ENCODE measurements around the gene PYY. TPM values are rescaled to one million over a fixed set of nuclear protein-coding genes. Genes with fewer than 3 reads are reported as not detected.
"Not testable (repeated sequence)": the region's sequence is repeated elsewhere in the genome, so short reads cannot be mapped to it uniquely, and the experiment has no call there.

The PYY gene
- total and polyA plus RNA-seq, 5 donors = not detected

DNA sequence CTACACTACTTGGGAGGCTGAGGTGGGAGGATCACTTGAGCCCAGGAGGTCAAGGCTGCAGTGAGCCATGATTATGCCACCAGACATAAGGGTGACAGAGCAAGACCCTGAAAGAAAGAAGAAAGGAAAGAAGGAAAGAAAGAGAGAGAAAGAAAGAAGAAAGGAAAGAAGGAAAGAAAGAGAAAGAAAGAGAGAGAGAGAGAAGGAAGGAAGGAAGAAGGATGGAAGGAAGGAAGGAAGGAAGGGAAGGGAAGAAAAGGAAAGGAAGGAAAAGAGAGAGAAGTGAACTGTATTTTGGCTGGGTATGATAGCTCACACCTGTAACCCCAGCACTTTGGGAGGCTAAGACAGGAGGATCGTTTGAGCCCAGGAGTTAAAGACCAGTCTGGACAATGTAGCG, 24.3 kb upstream of the PYY start:
- Histone ChIP-seq H3K27me3 (ENCODE audit: control insufficient read depth, insufficient read depth) (no peaks in the 10 kb centered on the region), H3K4me1 (ENCODE audit: control insufficient read depth, insufficient read depth, low read length) (no peaks in the 10 kb centered on the region), H3K9me3 (ENCODE audit: control insufficient read depth, low read length) (no peaks in the 10 kb centered on the region), H3K27ac (ENCODE audit: low read length) (no peak overlapping the region), H3K4me3 (ENCODE audit: low read length) (no peak overlapping the region)
- DNase-seq (no peak), ATAC-seq (no peak)
- intact Hi-C loops (cut with DNase I) = no loop called here
- 81% methylated on average over 2 of the region's 2 CpGs for WGBS

GRCh38 chr17:43976963-43977837, 23.5 kb upstream of the PYY start:
- H3K27ac ChIP-seq (ENCODE audit: low read length) = no peak overlapping the region
- no peaks in the 10 kb centered on the region for H3K4me1 ChIP-seq (ENCODE audit: control insufficient read depth, insufficient read depth, low read length)
- intact Hi-C loops (cut with DNase I) = no loop called here
- H3K4me3 ChIP-seq (ENCODE audit: low read length) = no peak overlapping the region
- 72% methylated on average over 9 of the region's 9 CpGs for WGBS
- no peak for ATAC-seq
- no peaks in the 10 kb centered on the region for H3K27me3 ChIP-seq (ENCODE audit: control insufficient read depth, insufficient read depth)
- DNase-seq = no peak
- no peaks in the 10 kb centered on the region for H3K9me3 ChIP-seq (ENCODE audit: control insufficient read depth, low read length)

GRCh38 chr17:43975898-43976297, 22.2 kb upstream of the PYY start:
- Histone ChIP-seq H3K27ac (ENCODE audit: low read length) (no peak overlapping the region), H3K27me3 (ENCODE audit: control insufficient read depth, insufficient read depth) (no peaks in the 10 kb centered on the region), H3K4me3 (ENCODE audit: low read length) (no peak overlapping the region), H3K9me3 (ENCODE audit: control insufficient read depth, low read length) (no peaks in the 10 kb centered on the region), H3K4me1 (ENCODE audit: control insufficient read depth, insufficient read depth, low read length) (no peaks in the 10 kb centered on the region)
- 89% methylated on average over 22 of the region's 27 CpGs for WGBS
- intact Hi-C loops (cut with DNase I) = no loop called here
- DNase-seq = no peak
- no peak for ATAC-seq

- Histone ChIP-seq H3K4me3 (ENCODE audit: low read length) (no peak overlapping the region), H3K9me3 (ENCODE audit: control insufficient read depth, low read length) (no peaks in the 10 kb centered on the region), H3K4me1 (ENCODE audit: control insufficient read depth, insufficient read depth, low read length) (no peaks in the 10 kb centered on the region), H3K27ac (ENCODE audit: low read length) (no peak overlapping the region), H3K27me3 (ENCODE audit: control insufficient read depth, insufficient read depth) (no peaks in the 10 kb centered on the region)
- intact Hi-C loops (cut with DNase I) = no loop called here
- 56% methylated on average over 14 of the region's 14 CpGs for WGBS
- DNase-seq (no peak), ATAC-seq (no peak)
Observed at GRCh38 chr17:43974382-43975266, 20.9 kb upstream of the PYY start.

- ATAC-seq; H3K4me3 ChIP-seq (ENCODE audit: low read length); H3K9me3 ChIP-seq (ENCODE audit: control insufficient read depth, low read length); H3K27me3 ChIP-seq (ENCODE audit: control insufficient read depth, insufficient read depth); H3K4me1 ChIP-seq (ENCODE audit: control insufficient read depth, insufficient read depth, low read length); H3K27ac ChIP-seq (ENCODE audit: low read length); intact Hi-C loops (cut with DNase I); DNase-seq: not testable (repeated sequence)
- WGBS = 90% methylated on average over 22 of the region's 22 CpGs
Observed at GRCh38 chr17:43972444-43973212, 18.9 kb upstream of the PYY start.

- H3K27ac ChIP-seq (ENCODE audit: low read length); DNase-seq; intact Hi-C loops (cut with DNase I); ATAC-seq; H3K4me1 ChIP-seq (ENCODE audit: control insufficient read depth, insufficient read depth, low read length); H3K9me3 ChIP-seq (ENCODE audit: control insufficient read depth, low read length); H3K27me3 ChIP-seq (ENCODE audit: control insufficient read depth, insufficient read depth); H3K4me3 ChIP-seq (ENCODE audit: low read length): not testable (repeated sequence)
- 49% methylated on average over 2 of the region's 2 CpGs for WGBS
Observed at GRCh38 chr17:43971436-43971835, 17.7 kb upstream of the PYY start.

GRCh38 chr17:43970366-43970765, 16.6 kb upstream of the PYY start:
- Histone ChIP-seq H3K4me3 (ENCODE audit: low read length) (no peak overlapping the region), H3K9me3 (ENCODE audit: control insufficient read depth, low read length) (no peaks in the 10 kb centered on the region), H3K27me3 (ENCODE audit: control insufficient read depth, insufficient read depth) (no peaks in the 10 kb centered on the region), H3K27ac (ENCODE audit: low read length) (no peak overlapping the region), H3K4me1 (ENCODE audit: control insufficient read depth, insufficient read depth, low read length) (no peaks in the 10 kb centered on the region)
- intact Hi-C loops (cut with DNase I) = no loop called here
- DNase-seq (no peak), ATAC-seq (no peak)
- WGBS = 77% methylated on average over 4 of the region's 4 CpGs

- 62% methylated on average over 9 of the region's 9 CpGs for WGBS
Observed at GRCh38 chr17:43967251-43967875, 13.6 kb upstream of the PYY start.

DNA sequence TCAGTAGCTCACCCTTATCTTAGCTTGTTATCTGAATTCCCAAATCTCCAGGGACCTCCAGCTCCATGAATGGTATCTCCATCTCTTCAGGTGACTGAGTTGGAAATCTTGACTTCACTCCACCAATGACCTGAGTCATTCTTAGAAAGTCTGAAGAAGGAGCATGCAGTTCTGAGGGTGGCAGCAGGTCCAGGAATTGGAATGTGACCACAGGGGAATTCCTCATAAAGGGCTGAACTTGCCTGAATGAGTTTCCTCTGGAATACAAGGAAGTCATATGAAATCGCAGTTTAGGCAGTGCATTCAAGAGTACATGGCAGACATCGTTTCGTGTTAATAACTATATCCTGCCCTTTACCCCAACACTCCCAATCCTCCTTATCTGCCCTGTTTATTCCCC, 12.5 kb upstream of the PYY start:
- H3K4me3 ChIP-seq (ENCODE audit: low read length) = no peak overlapping the region
- no peak overlapping the region for H3K27ac ChIP-seq (ENCODE audit: low read length)
- ATAC-seq (no peak), DNase-seq (no peak)
- no peaks in the 10 kb centered on the region for H3K27me3 ChIP-seq (ENCODE audit: control insufficient read depth, insufficient read depth)
- 59% methylated on average over 3 of the region's 3 CpGs for WGBS
- no peaks in the 10 kb centered on the region for H3K9me3 ChIP-seq (ENCODE audit: control insufficient read depth, low read length)
- intact Hi-C loops (cut with DNase I) = no loop called here
- no peaks in the 10 kb centered on the region for H3K4me1 ChIP-seq (ENCODE audit: control insufficient read depth, insufficient read depth, low read length)

More at GRCh38 chr17:43967251-43967875, 13.6 kb upstream of the PYY start:
- Histone ChIP-seq H3K27ac (ENCODE audit: low read length) (no peak overlapping the region), H3K4me3 (ENCODE audit: low read length) (no peak overlapping the region), H3K27me3 (ENCODE audit: control insufficient read depth, insufficient read depth) (no peaks in the 10 kb centered on the region), H3K9me3 (ENCODE audit: control insufficient read depth, low read length) (no peaks in the 10 kb centered on the region), H3K4me1 (ENCODE audit: control insufficient read depth, insufficient read depth, low read length) (no peaks in the 10 kb centered on the region)
- ATAC-seq (no peak), DNase-seq (no peak)
- intact Hi-C loops (cut with DNase I) = no loop called here

DNA sequence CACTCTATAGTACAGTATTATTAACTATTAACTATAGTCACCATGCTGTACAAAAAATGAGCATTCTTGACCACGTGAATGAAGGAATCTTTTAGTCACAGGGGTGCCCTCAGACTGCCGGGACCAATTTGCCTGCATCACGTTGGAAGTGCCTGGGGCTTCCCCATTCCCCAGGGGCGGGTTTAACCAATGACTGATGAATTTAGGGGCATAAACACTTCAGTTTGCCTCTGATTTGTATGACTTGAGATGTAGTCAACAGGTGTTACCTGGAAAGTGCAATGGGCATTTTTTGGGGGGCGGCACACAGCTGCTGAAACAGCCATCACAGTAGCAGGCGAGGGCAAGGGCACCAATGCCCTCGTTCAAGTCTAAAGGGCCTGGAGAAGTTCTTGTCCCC, 8.7 kb upstream of the PYY start:
- ATAC-seq = no peak
- no peak for DNase-seq
- Histone ChIP-seq H3K4me3 (ENCODE audit: low read length) (no peak overlapping the region), H3K9me3 (ENCODE audit: control insufficient read depth, low read length) (no peaks in the 10 kb centered on the region), H3K27ac (ENCODE audit: low read length) (no peak overlapping the region), H3K4me1 (ENCODE audit: control insufficient read depth, insufficient read depth, low read length) (no peaks in the 10 kb centered on the region), H3K27me3 (ENCODE audit: control insufficient read depth, insufficient read depth) (no peaks in the 10 kb centered on the region)
- WGBS = 57% methylated on average over 7 of the region's 7 CpGs
- intact Hi-C loops (cut with DNase I) = no loop called here

Data from right cardiac atrium (tissue), 5 donors.